ENCODE data around the gene MEA1.

MEA1 gene

DNA sequence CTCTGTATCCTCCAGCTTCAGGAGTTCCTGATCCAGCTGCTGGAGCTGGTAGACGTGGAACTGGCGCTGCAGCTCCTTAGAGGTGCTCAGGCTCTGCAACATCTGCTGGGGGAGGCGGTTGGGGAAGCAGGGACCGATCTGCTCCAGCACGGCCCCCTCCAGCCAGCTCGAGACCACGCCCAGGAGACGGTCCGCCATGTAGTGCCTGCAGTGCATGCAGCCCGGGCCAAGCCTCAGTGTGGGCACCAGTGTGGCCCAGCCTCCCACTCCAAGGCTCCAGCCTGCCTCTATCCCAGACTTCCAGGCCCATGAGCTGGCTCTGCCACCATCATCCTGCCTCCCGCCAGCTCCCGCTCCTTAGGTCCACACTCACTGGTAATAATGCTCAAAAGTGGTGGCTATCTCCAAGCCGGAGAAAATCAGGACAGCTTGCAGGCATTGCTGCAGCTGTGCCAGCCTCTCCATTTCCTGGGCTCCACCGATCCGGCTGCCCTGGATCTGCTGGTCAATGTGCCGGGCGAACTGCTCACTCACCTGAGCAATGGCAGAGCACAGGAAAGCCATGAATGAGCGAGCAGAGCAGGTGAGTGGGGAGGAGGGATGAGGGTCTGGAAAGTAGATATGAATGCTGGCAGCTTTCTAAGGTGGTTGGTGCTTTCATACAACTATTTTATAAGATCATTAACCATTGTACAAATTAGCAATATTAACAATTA, 27.0 kb upstream of the MEA1 start:
- in situ Hi-C loops (cut with MboI; ENCODE audit: low sequenced_read_pairs), result no loop called here

DNA sequence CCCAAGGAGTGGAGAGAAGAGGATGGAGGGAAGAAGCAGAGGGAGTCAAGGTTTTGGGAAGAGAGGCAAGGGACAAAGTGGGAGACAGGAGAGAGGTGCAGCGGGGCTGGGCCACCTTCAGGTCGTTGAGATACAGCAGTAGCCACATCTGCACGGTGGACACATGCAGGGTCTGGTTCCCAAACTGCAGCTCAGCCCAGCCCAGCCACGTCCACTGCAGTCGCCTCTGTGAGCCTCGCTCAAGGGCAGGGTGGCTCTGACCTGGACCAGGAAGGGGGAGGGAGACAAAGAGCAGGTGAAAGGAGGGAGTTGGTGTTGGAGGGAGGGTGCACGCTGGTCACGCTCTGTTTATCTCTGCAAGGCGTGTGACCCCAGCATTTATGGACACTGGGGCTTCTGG, 25.0 kb upstream of the MEA1 start:
- in situ Hi-C loops (cut with MboI; ENCODE audit: low sequenced_read_pairs), result no loop called here

DNA sequence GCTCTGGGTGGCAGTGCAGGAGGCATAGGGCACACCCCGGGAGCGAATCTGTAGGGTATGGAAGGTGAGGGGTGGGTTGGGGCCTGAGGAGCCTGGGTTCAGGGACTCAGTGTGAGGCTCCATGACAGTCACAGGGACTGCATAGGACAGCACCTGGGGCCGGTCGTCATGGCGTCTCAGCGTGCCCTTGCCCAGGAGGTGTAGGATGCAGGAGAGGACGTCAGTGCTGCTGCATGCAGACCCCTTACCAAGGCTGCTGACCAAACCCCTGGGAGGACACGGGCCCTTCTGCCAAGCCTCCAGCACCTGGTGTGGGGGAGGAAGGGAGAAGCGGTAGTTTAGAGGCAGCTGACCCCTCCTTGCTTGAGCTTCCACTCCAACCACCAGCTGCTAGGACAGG, 24.0 kb upstream of the MEA1 start:
- in situ Hi-C loops (cut with MboI; ENCODE audit: low sequenced_read_pairs), result no loop called here

DNA sequence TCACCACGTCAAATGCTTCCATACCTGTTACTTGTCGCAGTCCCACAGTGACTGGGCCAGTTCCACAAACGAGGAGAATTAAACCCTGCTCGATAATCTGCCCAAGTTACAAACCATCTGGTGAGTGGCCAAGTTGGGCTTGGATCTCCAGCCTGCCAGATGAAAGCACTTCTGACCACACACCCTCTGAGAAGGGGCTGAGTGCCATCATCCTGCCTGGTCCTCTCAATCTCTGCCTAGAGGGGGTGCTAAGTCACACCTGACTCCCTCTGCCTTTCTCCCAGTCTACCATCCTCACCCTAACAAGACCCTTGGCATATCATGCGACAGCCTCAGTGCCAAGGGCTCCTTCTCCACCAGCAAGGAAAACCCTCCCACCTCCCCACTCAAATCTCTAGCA, 23.5 kb upstream of the MEA1 start:
- in situ Hi-C loops (cut with MboI; ENCODE audit: low sequenced_read_pairs), result no loop called here

DNA sequence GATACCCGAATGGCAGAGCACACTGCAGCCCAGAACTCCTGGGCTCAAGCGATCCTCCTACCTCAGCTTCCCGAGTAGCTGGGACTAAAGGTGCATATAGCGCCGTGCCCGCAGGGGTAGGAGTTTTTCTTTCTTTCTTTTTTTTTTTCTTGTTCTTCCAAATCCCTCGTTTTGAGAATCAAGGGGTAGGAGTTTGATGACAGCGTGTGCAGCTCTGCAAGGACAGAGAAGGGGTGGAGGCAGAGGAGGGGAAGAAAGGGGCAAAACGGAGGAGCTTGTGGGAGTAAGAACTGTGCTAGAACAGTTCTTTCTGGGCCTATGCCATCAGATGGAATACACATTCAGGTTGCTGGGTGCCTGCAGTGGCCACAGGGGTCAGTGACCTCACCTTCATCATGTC, 23.0 kb upstream of the MEA1 start:
- in situ Hi-C loops (cut with MboI; ENCODE audit: low sequenced_read_pairs), result no loop called here

DNA sequence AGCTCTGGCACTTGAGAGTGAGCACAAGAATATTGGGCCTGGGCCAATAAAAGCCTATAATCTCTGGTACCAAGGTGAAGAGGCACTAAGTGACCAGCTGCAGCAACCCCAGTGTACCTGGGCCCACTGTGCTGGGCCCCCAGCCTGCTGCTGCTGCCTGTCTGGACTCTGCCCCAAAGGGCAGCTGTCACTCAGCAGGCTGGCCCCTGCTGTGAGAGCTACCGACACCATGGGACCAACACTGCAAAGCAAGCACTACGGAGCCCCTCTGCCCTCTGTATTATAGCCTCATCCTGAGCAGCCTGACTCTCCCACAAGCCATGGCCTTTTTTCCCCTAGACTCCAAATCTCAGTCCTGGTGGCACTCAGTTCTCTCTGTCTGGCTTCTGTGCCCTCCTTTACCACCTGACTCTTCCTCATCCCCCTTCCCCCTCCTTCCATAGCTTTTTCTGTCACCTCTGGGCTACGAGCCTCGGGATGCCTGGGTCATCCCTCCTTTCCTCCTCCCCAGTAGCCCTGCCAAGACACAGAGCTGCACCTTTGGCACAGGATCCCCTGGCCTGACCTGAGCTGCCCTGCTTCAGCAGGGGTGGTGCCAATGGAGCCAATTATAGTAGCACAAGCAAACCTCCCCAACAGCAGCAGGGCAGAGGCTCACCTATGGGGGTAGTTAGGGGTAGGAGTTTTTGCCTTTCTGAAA, 21.9 kb upstream of the MEA1 start:
- in situ Hi-C loops (cut with MboI; ENCODE audit: low sequenced_read_pairs), result no loop called here

DNA sequence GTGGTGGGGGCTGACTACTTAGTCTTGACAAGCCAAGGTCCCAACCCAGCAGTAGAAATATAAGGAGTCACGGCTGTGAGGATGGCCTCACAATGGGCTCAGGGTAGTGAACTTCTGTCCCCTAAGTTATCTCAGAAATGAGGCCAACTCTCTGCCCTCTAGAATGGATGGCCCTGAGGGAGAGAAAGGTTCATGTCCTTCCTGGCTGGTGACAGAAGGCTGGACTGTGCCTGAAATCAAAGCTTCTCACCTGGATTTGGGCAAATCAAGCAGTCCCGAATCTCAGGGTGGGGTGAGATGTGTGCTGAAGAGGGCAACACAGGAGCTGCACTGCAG, 20.4 kb upstream of the MEA1 start:
- in situ Hi-C loops (cut with MboI; ENCODE audit: low sequenced_read_pairs), result no loop called here

DNA sequence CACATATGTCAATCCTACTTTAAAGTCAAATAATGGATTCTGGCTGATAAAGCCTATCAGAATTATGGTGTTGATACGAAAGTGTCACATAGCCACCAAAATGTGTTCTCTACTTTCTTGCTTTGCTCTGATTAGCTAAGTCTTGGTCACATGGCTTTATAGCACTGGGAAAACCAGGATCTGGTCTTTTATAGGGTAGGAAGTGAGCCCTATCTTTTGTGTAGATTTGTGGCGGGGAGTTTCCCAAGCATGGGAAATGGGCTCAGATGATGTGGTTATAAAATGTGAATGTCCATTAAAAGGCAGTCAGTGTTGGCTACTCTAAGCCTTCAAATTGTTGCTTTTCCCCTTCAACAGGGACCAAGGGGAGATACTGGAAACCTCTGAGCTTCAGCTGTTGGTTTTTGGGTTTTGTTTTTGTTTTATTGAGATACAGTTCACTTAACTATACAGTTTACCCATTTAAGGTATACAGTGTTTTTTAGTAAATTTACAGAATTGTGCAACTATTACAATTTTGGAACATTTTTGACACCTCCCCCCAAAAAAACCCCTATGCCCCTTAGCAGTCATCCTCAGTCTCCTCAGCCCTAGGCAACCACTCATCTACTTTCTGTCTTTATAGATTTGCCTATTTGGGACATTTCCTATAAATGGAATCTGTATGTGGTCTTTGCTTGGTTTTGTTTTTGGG, 19.9 kb upstream of the MEA1 start:
- in situ Hi-C loops (cut with MboI; ENCODE audit: low sequenced_read_pairs), result no loop called here

DNA sequence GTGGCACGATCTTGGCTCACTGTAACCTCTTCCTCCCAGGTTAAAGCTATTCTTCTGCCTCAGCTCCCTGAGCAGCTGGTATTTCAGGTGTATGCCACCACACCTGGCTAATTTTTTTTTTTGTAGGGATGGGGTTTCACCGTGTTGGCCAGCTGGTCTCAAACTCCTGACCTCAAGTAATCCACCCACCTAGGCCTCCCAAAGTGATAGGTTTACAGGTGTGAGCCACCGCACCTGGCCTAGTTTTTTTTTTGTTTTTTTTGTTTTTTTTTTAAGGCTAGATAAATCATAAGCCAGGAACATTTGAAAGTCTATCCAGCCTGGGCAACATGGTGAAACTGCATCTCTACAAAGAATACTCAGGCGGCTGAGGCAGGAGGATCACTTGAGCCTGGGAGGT, 18.6 kb upstream of the MEA1 start:
- in situ Hi-C loops (cut with MboI; ENCODE audit: low sequenced_read_pairs), result no loop called here

DNA sequence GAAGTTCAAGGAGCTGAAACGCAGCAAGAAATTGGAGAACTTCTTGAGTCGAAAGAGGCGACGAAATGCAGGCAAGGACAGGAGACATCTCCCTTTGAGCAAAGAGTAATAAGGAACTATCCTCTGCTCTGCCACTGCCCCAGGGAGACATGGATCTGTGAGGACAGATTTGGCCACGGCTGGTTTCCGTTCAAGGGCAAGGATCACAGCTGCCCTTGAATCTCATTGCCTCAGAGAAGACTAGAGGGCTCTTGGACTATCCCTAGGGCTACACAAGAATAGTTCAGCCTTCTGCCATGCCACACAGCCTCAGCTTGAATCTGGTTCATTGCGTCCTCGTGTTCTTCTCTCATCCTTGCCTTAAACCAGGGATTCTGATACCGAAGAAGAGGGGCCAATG, 15.4 kb upstream of the MEA1 start:
- in situ Hi-C loops (cut with MboI; ENCODE audit: low sequenced_read_pairs), result no loop called here

DNA sequence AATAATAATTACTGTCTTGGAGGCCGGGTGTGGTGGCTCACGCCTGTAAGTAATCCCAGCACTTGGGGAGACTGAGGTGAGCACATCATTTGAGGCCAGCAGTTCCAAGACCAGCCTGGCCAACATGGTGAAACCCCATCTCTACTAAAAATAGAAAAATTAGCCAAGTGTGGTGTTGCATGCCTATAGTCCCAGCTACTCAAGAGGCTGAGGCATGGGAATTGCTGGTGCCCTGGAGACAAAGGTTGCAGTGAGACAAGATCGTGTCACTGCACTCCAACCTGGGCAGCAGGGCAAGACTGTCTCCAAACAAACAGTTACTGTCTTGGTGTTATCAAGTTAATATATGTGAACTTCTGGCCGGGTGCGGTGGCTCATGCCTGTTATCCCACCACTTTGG, 12.6 kb upstream of the MEA1 start:
- in situ Hi-C loops (cut with MboI; ENCODE audit: low sequenced_read_pairs), result no loop called here

DNA sequence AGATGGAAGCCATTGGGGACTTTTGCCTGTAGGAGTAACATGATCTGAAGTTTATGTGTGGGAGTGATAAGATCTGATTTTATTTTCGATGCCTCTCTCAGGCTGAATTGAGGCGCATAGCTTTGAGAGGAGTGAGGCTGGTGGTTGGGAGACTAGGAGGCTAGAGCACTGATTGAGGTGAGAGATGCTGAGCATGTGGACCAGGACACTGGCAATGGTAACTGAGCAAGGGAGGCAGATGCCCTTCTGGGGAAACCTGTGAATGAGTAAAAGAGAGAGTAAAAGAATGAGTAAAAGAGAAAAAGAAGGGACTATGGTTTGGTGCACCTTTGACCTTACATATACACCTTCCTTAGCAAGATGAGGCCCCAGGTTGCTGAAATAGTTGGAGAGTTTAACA, 10.7 kb upstream of the MEA1 start:
- in situ Hi-C loops (cut with MboI; ENCODE audit: low sequenced_read_pairs), result no loop called here

DNA sequence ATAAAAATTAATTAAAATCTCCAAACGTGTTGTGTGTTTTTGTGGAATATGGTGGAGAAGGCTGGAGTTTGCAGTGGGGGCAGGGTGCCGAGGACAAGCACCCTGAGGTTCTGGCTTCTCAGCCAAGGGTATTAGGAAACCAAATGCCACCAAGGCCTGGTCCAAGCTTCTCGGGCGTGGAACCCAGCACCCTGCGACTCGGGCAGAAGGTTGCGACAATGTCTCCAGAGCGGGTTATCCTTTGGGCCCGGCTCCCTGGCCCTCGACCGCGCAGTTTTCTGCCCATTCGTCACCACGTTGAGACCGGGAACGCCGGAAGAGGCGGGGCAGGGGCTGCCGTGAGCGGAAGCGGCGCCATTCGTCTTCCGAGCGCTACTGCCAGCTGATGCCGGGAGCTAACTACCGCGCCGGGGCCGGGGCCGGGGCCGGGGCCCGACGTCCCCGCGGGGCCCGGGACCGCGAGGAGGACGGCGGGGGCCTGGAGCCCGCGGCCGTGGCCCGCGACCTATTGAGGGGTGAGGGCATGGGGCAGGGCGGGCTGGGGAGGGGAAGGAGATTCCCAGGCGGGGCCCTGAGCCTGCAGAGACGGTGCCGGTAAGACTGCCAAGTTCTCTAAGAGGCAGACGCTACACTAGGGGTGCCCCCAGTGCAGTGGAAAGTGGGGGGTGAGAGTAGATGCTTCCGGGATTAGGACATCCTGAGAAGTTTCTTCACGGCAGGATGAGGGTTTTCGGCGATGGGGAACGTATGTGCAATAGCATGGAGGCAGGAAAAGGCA, 7.7 kb upstream of the MEA1 start, which contains the start of gene RRP36:
Gene RRP36 (plus strand): TSS at position 354 of the 778 bp plus-strand sequence. CDS start 32 bp downstream, at position 386.
- in situ Hi-C loops (cut with MboI; ENCODE audit: low sequenced_read_pairs), result no loop called here

DNA sequence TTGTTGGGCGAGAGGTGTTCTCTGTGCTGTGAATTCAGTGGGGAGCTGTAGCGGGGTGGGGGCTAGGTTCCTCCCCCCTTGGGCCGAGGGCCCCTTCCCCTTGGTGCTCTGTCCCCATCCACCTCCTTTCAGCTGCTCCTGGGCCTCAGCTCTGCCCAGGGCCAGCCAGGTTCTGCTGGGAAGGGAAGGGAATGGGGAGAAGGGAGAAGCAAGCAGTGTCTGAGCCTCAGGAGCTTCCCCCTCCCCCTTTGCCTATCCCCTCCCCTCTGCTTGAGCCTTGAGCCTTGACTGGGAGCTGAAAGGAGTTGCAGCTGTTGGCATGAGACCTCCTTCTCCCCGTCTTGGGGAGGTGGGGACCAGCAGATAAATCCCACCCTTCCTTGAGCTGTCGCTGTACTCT, 7.1 kb upstream of the MEA1 start:
- in situ Hi-C loops (cut with MboI; ENCODE audit: low sequenced_read_pairs), result no loop called here

DNA sequence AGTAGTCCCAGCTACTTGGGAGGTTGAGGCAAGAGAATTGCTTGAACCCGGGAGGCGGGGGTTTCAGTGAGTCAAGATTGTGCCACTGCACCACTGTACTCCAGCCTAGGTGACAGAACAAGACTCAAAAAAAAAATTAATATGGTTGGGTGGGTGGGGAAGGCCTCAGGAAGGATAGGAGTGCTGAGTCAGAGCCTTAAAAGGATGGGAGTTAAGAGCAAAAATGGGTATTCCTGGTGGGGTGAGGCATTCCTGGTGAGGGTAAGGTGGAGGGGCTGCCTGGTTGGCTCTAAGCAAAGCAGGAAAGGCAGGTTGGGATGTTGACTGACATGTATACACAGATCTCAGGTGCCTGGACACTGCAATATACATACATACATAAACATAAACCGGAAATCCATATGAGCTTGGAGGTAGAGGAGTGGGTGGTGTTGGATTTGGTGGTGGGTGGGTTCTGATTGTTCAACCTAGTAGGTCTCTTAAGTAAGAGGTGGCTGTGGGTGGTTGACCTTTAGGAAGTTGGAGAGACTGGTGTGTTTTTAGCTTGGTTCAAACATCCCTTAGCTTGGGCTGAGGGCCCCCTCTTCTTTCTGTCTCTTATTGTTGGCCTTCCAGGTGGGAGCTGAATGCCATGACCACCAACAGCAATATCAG, 6.4 kb upstream of the MEA1 start:
- in situ Hi-C loops (cut with MboI; ENCODE audit: low sequenced_read_pairs), result no loop called here

DNA sequence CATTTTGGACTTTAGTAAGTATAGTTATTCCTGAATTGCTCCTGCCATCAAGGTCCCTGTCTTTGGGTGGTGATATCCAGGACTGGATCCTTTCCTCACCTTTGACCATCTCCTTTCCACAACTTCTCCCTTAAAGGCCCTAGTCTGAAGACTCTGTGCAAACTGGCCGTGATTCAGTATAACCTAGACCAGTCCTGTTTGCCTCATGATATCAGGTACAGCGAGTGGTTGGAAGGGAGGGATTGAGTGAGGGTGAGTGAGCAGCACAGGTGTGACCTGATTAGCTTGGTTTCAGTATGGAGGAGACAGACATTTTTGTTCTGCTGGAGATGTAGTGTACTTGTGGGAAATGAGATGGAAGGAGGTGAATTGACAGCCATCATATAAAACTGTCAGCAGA, 5.4 kb upstream of the MEA1 start:
- in situ Hi-C loops (cut with MboI; ENCODE audit: low sequenced_read_pairs), result no loop called here

DNA sequence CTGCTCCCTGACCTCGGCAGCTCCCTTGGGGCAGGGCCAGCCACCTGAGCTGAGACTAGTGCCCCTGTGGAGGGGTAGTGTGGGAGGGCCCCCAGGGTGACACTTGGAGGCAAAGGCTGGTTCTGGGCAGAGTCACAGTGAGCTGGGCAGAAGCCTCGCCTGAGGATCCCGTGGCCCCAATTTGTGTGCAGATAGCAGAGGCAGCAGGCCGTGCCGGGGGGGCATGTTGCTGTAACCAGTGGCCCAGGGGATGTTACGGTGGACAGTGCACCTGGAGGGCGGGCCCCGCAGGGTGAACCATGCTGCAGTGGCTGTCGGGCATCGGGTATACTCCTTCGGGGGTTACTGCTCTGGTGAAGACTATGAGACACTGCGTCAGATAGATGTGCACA, 3.2 kb upstream of the MEA1 start:
- in situ Hi-C loops (cut with MboI; ENCODE audit: low sequenced_read_pairs), result no loop called here

DNA sequence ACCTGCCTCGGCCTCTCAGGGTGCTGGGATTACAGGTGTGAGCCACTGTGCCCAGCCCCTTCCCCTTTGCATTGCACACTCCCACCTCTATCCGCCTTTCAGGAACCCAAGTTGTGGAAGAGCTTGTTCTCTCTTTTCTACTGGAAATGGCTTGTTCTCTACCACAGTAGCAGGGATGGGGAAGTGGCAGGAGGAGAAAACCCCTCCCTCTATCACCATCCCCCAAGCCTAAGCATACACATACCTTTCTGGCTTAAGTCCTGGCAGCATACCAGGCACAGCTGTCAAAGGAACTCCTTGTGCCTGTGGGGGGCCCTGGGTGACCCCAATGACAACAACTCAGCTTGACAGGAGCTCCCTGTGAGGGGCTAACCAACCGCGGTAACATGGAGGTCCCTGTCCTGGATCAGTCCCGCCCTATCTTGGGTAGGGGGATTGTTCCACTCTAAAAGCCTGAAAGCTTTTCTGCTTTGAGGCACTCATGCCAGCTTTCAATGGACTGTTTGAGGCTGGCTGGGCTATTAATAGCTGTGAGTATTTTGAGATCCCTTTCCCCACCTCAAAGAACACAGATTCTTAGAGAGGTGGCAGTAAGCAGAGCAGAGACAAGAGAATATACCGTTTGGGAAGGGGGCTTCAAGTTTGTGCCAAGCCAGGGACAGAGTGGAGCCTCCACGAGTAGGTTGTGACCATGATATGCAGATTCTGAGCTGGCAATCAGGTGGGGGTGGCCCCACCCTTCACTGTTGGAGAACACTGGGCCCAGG, 2.6 kb upstream of the MEA1 start:
- in situ Hi-C loops (cut with MboI; ENCODE audit: low sequenced_read_pairs), result no loop called here

DNA sequence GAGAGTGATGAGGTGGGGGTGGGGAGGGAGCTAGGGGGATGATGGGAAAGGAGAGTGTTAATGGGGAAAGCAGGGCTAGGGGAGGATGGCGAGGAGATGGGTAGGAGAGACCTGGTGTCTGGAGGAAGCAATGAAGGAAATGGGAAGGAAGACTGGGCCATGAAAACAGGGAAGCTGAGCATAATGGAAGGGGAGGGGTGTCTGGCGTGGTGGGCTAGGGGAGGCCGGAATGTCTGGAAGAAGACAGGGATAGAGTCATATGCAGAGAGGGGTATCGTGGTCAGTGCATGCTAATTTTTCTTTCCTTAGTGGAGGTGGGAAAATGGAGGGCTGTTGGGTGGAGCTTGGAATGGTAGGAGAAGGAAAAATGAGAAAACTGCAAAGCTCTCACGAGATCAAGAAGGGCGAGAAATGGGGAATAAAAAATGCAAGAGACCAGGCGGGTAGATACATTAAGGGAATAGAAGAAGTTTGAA, 726 bp upstream of the MEA1 start:
- in situ Hi-C loops (cut with MboI; ENCODE audit: low sequenced_read_pairs), result no loop called here

Data from HL-60/S4 treated with retinoic acid at 250 ng/mL for 4 days and 3 days (cell line).